GM21528 (cell line): Measurements from ENCODE around the gene LAMA2.

Experiments
- ATAC-seq: cut with Tn5 transposase; IDR thresholded peaks from one replicate; pipeline ENCODE4 v1.9.1; 2021; ENCODE audit warnings: mild to moderate bottlenecking, moderate library complexity; ENCODE audit not compliant: unreplicated experiment, low FRiP score

Gene LAMA2

GRCh38 chr6:129248946-129249345 lies 366.0 kb downstream of the LAMA2 start:
- no peak for ATAC-seq

- ATAC-seq: peak; percentile 91
These were observed 368.9 kb downstream of the LAMA2 start for GRCh38 chr6:129251669-129252376.

GRCh38 chr6:129252377-129253071 lies 369.6 kb downstream of the LAMA2 start:
- ATAC-seq: no peak

GRCh38 chr6:129253242-129253641 lies 370.3 kb downstream of the LAMA2 start:
- no peak for ATAC-seq

GRCh38 chr6:129253727-129254126 lies 370.8 kb downstream of the LAMA2 start:
- ATAC-seq: no peak

- ATAC-seq: no peak
These were observed 374.3 kb downstream of the LAMA2 start for GRCh38 chr6:129257196-129257595.

- ATAC-seq: no peak
These were observed 379.7 kb downstream of the LAMA2 start for GRCh38 chr6:129262661-129263060.

GRCh38 chr6:129263176-129263575 lies 380.2 kb downstream of the LAMA2 start:
- no peak for ATAC-seq

- no peak for ATAC-seq
These were observed 381.6 kb downstream of the LAMA2 start for GRCh38 chr6:129264480-129265045.

- no peak for ATAC-seq
These were observed 384.1 kb downstream of the LAMA2 start for GRCh38 chr6:129267028-129267427.

- no peak for ATAC-seq
These were observed 386.1 kb downstream of the LAMA2 start for GRCh38 chr6:129269076-129269475.

- ATAC-seq: no peak
These were observed 387.0 kb downstream of the LAMA2 start for GRCh38 chr6:129269891-129270290.

GRCh38 chr6:129270450-129270849 lies 387.5 kb downstream of the LAMA2 start:
- no peak for ATAC-seq

GRCh38 chr6:129273161-129273560 lies 390.2 kb downstream of the LAMA2 start:
- ATAC-seq: no peak

- no peak for ATAC-seq
These were observed 393.5 kb downstream of the LAMA2 start for GRCh38 chr6:129276461-129276860.

GRCh38 chr6:129276986-129277385 lies 394.0 kb downstream of the LAMA2 start:
- ATAC-seq: no peak

GRCh38 chr6:129279343-129280292 lies 396.7 kb downstream of the LAMA2 start:
- no peak for ATAC-seq

- no peak for ATAC-seq
These were observed 397.3 kb downstream of the LAMA2 start for GRCh38 chr6:129280293-129280644.

- no peak for ATAC-seq
These were observed 397.8 kb downstream of the LAMA2 start for GRCh38 chr6:129280749-129281148.

GRCh38 chr6:129281168-129281796 lies 398.3 kb downstream of the LAMA2 start:
- no peak for ATAC-seq
